ENCODE results near the gene EMCN. TPM values are rescaled to one million over a fixed set of nuclear protein-coding genes. Genes with fewer than 3 reads are reported as not detected.

EMCN gene
- total and polyA plus RNA-seq, 9 of the 15 experiments (the other 6 are each of a cell fraction or from before 2014, with no cell fraction given), result not detected

- no peaks in the 10 kb centered on the region for H3K9me3 ChIP-seq (replicated peaks; ENCODE audit: control insufficient read depth, insufficient read depth, low read depth, low read length)
- H3K27ac ChIP-seq (ENCODE audit: extremely low read depth, low read depth, low read length), result no peak overlapping the region
- intact Hi-C loops (cut with micrococcal nuclease), result no loop called here
- no peaks in the 10 kb centered on the region for H3K9me1 ChIP-seq (ENCODE audit: control insufficient read depth, insufficient read depth, low read length)
- H3K4me1 ChIP-seq (replicated peaks in 1 of 2; ENCODE audit: control insufficient read depth in 2 of 2, insufficient read depth in 2 of 2, low read length in 2 of 2), result no peaks in the 10 kb centered on the region
- DNase-seq (ENCODE audit: extremely low read depth in 1 of 4, low spot score in 3 of 4) (no peak), ATAC-seq (no peak), FAIRE-seq (no peak)
- ChIA-PET CTCF (ENCODE audit: low intra/inter-chr PET ratio) (no interaction called here), POLR2A (no interaction called here)
- BruUV-seq (replicated peaks), result no TSS peak
- in situ Hi-C loops (cut with MboI), result no loop called here
- H2AFZ ChIP-seq (ENCODE audit: low read depth, low read length), result no peak overlapping the region
- H4K20me1 ChIP-seq (replicated peaks; ENCODE audit: control insufficient read depth, insufficient read depth, low read length), result no peaks in the 10 kb centered on the region
- no peak overlapping the region for H3K4me2 ChIP-seq (ENCODE audit: insufficient read depth, low read length)
- no peak overlapping the region for H3K4me3 ChIP-seq
- WGBS (ENCODE audit: insufficient coverage, low coverage, missing lambda C conversion rate), result 0% methylated on average over 2 of the region's 2 CpGs
- no peak overlapping the region for H3K9ac ChIP-seq (ENCODE audit: insufficient read depth in 1 of 2, low read depth in 2 of 2, low read length in 2 of 2)
- no peaks in the 10 kb centered on the region for H3K36me3 ChIP-seq (ENCODE audit: control insufficient read depth, insufficient read depth, low read length)
- no peaks in the 10 kb centered on the region for H3K79me2 ChIP-seq (ENCODE audit: control insufficient read depth, insufficient read depth, low read length)
- no peak for TF ChIP-seq ATF2 (CRISPR knock-in tag; IDR thresholded peaks at IDR 0.05)
- no peaks in the 10 kb centered on the region for H3K27me3 ChIP-seq (ENCODE audit: control insufficient read depth in 2 of 2, insufficient read depth in 2 of 2, low read length in 2 of 2)
Measured at GRCh38 chr4:100450449-100450848, 67.4 kb downstream of the EMCN start.

DNA sequence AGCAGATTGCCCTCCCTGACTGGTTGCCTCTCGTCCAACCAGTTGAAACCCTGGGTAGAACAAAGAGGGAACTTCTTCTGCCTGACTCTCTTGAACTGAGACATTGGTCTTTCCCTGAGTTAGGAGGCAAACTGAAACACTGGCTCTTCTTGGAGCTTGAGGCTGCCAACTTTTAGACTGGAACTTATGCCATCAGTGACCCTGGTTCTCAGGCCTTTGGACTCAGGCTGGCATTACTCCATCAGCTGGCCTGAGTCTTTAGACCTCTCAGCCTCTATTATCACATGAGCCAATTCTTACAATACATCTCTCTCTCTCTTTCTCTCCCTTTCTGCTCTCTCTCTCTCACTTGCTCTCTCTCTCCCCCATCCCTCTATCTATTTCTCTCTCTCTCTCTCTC lies 86.4 kb downstream of the EMCN start:
- in situ Hi-C loops (cut with MboI) (no loop called here), intact Hi-C loops (cut with micrococcal nuclease) (no loop called here)
- ChIA-PET CTCF (ENCODE audit: low intra/inter-chr PET ratio) (no interaction called here), POLR2A (no interaction called here)
- FAIRE-seq (no peak), ATAC-seq (no peak), DNase-seq (ENCODE audit: extremely low read depth in 1 of 4, low spot score in 3 of 4) (no peak)
- no peak overlapping the region for H3K9ac ChIP-seq (ENCODE audit: insufficient read depth in 1 of 2, low read depth in 2 of 2, low read length in 2 of 2)
- no peaks in the 10 kb centered on the region for H3K79me2 ChIP-seq (ENCODE audit: control insufficient read depth, insufficient read depth, low read length)
- H3K27me3 ChIP-seq (ENCODE audit: control insufficient read depth in 2 of 2, insufficient read depth in 2 of 2, low read length in 2 of 2), result no peaks in the 10 kb centered on the region
- no peaks in the 10 kb centered on the region for H3K36me3 ChIP-seq (ENCODE audit: control insufficient read depth, insufficient read depth, low read length)
- H3K9me3 ChIP-seq (replicated peaks; ENCODE audit: control insufficient read depth, insufficient read depth, low read depth, low read length), result no peaks in the 10 kb centered on the region
- H3K4me2 ChIP-seq (ENCODE audit: insufficient read depth, low read length), result no peak overlapping the region
- H4K20me1 ChIP-seq (replicated peaks; ENCODE audit: control insufficient read depth, insufficient read depth, low read length), result no peaks in the 10 kb centered on the region
- no peak overlapping the region for H2AFZ ChIP-seq (ENCODE audit: low read depth, low read length)
- no peak overlapping the region for H3K27ac ChIP-seq (ENCODE audit: extremely low read depth, low read depth, low read length)
- H3K4me3 ChIP-seq, result no peak overlapping the region
- no TSS peak for BruUV-seq (replicated peaks)
- WGBS (ENCODE audit: insufficient coverage, low coverage, missing lambda C conversion rate), result 0% methylated on average over 1 of the region's 1 CpG
- H3K4me1 ChIP-seq (replicated peaks in 1 of 2; ENCODE audit: control insufficient read depth in 2 of 2, insufficient read depth in 2 of 2, low read length in 2 of 2), result no peaks in the 10 kb centered on the region
- H3K9me1 ChIP-seq (ENCODE audit: control insufficient read depth, insufficient read depth, low read length), result no peaks in the 10 kb centered on the region
- TF ChIP-seq, protein P1, sequence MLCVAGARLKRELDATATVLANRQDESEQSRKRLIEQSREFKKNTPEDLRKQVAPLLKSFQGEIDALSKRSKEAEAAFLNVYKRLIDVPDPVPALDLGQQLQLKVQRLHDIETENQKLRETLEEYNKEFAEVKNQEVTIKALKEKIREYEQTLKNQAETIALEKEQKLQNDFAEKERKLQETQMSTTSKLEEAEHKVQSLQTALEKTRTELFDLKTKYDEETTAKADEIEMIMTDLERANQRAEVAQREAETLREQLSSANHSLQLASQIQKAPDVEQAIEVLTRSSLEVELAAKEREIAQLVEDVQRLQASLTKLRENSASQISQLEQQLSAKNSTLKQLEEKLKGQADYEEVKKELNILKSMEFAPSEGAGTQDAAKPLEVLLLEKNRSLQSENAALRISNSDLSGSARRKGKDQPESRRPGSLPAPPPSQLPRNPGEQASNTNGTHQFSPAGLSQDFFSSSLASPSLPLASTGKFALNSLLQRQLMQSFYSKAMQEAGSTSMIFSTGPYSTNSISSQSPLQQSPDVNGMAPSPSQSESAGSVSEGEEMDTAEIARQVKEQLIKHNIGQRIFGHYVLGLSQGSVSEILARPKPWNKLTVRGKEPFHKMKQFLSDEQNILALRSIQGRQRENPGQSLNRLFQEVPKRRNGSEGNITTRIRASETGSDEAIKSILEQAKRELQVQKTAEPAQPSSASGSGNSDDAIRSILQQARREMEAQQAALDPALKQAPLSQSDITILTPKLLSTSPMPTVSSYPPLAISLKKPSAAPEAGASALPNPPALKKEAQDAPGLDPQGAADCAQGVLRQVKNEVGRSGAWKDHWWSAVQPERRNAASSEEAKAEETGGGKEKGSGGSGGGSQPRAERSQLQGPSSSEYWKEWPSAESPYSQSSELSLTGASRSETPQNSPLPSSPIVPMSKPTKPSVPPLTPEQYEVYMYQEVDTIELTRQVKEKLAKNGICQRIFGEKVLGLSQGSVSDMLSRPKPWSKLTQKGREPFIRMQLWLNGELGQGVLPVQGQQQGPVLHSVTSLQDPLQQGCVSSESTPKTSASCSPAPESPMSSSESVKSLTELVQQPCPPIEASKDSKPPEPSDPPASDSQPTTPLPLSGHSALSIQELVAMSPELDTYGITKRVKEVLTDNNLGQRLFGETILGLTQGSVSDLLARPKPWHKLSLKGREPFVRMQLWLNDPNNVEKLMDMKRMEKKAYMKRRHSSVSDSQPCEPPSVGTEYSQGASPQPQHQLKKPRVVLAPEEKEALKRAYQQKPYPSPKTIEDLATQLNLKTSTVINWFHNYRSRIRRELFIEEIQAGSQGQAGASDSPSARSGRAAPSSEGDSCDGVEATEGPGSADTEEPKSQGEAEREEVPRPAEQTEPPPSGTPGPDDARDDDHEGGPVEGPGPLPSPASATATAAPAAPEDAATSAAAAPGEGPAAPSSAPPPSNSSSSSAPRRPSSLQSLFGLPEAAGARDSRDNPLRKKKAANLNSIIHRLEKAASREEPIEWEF (CRISPR knock-in tag; IDR thresholded peaks at IDR 0.05), result no peak
- no peak for TF ChIP-seq GTF2A2 (tag; IDR thresholded peaks at IDR 0.05)
- TF ChIP-seq NFIC (IDR thresholded peaks at IDR 0.05), result no peak
- no peak for TF ChIP-seq ZNF121 (CRISPR knock-in tag; conservative IDR thresholded peaks at IDR 0.05)
- no peak for TF ChIP-seq FOXJ3 (CRISPR knock-in tag; IDR thresholded peaks at IDR 0.05)
- no peak for TF ChIP-seq CEBPB (tag; IDR thresholded peaks at IDR 0.05)
- TF ChIP-seq MAFG (tag; conservative IDR thresholded peaks at IDR 0.05), result no peak
- TF ChIP-seq GABPB2 (CRISPR knock-in tag; conservative IDR thresholded peaks at IDR 0.05), result no peak
- no peak for TF ChIP-seq BHLHE40 (IDR thresholded peaks at IDR 0.05; ENCODE audit: low read length)
- no peak for TF ChIP-seq ZNF212 (CRISPR knock-in tag; IDR thresholded peaks at IDR 0.05)
- no peak for TF ChIP-seq CBFA2T3 (IDR thresholded peaks at IDR 0.05)

Measured in K562 (cell line).